Measurements from ENCODE around the gene CLNS1A.
"Not testable (repeated sequence)": the region's sequence is repeated elsewhere in the genome, so short reads cannot be mapped to it uniquely, and the experiment has no call there.

Gene CLNS1A, protein sequence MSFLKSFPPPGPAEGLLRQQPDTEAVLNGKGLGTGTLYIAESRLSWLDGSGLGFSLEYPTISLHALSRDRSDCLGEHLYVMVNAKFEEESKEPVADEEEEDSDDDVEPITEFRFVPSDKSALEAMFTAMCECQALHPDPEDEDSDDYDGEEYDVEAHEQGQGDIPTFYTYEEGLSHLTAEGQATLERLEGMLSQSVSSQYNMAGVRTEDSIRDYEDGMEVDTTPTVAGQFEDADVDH

DNA sequence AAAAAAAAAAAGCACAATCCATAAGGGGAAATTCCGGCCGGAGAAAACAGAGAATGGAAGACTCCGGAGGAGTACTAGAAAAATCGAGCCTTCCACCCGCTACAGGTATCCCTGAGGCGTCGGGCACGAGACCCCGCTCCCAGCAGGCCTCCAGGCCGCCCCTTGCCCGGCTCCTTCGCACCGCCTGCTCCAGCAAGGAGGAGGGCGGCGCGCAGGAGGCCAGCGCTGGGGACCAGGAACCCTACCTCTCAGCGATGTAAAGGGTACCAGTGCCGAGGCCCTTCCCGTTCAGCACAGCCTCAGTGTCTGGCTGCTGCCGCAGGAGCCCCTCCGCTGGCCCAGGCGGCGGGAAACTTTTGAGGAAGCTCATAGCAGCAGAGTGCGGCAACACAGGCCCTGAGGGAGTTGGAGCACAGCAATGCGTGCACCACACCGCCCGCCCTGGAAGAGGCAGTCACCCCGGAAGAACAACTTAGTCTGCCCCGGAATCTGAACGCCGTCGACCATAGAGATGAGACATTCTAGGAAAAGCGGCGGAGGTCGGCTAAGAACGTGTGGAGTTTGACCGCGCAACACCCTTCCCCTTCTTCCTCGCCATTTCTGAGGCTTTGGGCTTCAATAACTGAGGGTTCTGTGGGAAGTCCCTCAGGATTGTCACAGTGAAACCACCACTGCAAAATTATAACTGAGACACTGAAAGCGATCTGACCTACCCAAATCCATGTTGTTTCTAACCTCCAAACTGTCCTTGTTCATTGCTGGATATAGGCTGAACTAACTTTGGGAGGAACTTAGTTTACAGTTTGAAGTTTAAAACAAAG is at the start of gene CLNS1A:
Gene CLNS1A, minus strand, starts transcription at position 450 of the 821 bp plus-strand sequence. Its CDS starts 80 bp downstream, at position 370.
- peak; percentile 49 for DNase-seq (ENCODE audit: low read depth)

- DNase-seq (ENCODE audit: low read depth) = no peak
These were observed 49.5 kb upstream of the CLNS1A start for GRCh38 chr11:77687088-77687487.

GRCh38 chr11:77677138-77677537 is 39.5 kb upstream of the CLNS1A start:
- no peak for DNase-seq (ENCODE audit: low read depth)

- no peak for DNase-seq (ENCODE audit: low read depth)
These were observed 34.7 kb upstream of the CLNS1A start for GRCh38 chr11:77672264-77672663.

DNA sequence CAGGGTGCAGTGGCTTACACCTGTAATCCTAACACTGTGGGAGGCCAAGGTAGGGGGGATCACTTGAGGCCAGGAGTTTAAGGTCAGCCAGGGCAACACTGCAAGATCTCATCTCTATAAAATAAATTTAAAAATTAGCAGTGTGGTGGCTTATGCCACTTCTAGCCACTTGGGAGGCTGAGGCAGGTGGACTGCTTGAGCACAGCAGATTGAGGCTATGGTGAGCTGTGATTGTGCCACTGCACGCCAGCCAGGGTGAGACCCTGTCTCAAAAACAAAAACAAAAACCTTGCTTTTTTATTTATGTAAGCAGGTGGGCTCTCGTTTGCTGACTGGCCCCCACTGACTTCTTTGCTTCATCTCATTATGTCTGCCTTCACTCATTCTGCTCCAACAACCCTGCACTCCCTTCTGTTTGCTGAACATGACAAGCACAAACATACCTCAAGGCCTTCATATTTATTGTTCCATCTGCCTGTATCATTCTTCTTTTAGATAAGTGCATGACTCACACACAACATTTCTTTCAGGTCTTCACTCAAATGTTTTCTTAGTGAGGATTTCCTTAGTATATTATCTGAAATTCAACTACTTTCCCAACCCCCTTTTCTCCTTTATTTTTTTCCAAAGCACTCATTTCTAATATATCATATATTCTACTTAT is 32.4 kb upstream of the CLNS1A start:
- DNase-seq (ENCODE audit: low read depth) = no peak

DNA sequence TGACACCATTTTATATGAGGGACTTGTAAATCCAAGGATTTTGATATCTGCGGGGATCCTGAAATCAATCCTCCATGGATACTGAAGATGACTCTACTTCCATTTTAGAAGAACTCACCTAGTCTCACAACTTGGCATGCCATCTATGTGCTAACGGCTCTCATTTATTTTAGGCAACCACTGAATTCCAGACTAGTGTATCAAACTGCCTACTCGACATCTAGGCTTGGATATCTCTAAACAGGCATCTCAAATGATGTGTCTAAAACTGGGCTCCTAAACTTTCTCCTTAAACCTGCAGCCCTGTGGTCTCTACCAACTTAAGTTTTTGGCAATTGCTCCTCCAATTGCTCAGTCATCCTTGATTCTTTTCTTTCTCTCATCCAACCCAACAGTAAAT is 31.2 kb upstream of the CLNS1A start:
- DNase-seq (ENCODE audit: low read depth) = no peak

DNA sequence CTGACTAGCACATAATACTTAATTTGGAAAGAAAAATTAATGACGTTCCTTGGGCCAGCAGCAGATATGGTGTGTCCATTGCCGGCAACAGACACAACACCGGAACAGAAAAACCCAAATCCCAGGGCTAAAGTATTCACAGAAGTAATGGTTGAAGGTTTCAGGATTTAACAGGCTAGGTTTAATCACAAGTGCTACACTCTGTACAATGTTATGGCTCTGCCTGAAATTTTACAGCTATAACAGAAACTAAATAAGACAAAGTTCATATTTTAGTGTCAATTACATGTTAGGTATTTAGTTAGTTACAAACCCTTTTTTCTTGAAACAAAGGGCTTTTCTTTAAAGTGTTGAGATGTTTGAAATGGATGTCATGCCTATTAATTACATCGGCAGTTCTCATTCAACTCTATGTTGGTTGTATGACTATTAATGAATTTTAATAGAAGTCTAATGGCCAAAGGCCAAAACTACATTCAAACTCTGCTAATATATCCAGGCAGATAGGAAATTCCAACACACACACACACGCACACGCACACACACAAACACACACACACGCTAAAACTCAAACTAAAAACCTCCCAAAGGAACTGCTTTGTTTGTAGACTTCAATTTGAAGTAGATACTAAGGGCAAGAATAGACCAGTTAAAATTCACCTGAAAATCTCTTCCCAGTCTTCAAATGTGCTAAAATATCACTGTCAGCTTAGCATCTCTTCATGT is 27.8 kb upstream of the CLNS1A start:
- DNase-seq (ENCODE audit: low read depth) = no peak

DNA sequence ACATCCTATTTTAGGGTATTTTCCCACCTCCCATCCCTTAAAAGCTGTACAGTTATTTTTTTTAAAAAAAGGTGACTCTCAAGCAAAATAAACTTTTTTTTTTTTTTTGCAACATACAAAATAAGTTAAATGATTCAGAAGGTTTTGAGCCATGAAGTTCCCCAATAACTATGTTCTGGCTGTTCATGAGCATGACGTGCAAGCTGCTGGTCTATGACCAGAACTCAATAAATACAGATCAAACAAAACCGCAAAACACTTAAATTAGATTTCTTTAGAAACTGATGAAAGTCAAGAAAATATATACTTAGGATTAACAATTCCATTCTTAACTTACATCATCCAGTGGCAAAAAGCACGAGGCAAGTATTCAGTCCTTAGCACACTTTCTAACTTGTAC is 24.1 kb upstream of the CLNS1A start:
- no peak for DNase-seq (ENCODE audit: low read depth)

GRCh38 chr11:77660947-77661346 is 23.4 kb upstream of the CLNS1A start:
- DNase-seq (ENCODE audit: low read depth) = no peak

DNA sequence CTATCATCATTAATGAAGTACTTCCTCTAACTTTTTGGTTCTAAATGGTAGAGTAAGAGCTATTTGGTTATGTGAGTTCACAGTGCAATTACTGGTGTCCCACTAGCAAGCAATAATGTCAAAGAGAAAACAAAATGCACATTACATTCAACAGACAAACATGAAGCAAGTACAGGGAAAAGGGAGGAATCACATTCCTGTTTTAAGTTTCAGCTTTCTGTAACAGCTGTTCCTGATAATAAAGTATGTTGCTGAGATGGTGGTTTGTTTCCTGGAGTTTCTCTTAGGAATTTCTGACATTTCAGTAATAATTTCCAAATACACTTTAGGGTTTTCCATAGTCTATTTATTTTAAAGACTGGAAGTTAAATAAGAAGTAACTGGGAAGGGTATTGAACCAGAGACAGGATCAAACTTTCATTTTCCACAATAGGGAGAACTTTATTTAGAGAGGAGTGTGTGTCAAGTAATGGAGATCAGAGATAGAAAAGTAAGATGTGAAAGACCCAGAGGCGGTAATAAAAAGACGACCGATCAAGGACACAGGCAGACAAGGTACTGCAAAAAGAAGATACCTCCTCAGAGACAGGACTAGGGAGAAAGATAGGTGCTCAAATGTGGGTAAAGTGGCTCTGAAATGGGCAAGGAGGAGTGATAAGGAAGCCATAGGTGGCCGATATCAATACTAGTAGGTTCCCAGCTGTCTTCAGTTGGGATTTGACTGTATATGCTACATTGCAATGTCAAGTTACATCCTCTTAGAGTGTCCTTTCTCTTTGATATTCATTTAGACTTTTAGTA is 20.8 kb upstream of the CLNS1A start:
- DNase-seq (ENCODE audit: low read depth) = no peak

DNA sequence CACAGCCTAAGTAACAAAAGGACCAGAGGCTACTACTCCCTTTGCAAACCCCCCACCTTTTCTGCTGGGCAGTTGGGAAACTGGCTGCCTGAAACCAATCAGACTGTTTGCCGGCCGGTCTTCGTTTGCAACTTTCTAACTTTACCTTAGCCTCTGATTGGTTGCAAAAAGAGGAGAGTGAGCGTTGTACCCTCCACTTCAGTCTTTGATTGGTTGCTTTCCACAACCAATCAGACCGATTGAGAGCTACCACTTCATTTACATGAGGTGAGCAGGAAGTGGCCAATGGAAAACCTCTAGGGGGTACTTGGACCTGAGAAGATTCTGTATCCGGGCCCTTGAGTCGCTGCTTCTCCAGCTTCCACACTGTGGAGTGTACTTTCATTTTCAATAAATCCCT is 18.8 kb upstream of the CLNS1A start:
- no peak for DNase-seq (ENCODE audit: low read depth)

DNA sequence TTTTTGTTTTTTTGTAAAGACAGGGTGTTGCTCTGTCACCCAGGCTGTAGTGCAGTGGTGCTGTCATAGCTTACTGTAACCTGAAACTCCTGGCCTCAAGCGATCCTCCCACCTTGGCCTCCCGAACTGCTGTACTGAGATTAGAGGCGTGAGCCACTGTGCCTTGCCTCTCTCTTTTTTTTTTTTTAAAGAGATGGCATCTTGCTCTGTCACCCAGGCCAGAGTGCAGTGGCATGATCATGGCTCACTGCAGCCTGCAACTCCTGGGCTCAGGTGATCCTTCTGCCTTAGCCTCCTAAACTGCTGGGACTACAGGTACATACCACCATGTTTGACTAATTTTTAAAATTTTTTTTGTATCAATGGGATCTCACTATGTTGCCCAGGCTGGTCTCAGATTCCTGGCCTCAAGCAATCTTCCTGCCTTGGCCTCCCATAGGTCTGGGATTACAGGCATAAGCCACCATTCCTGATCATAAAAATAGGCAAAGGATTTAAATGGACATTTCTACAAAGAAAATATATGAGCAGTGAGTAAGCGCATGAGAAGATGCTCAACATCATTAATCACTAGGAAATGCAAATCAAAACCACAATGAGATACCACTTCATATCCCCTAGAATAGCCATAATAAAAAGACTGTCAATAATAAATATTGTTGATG is 17.3 kb upstream of the CLNS1A start:
- no peak for DNase-seq (ENCODE audit: low read depth)

- no peak for DNase-seq (ENCODE audit: low read depth)
These were observed 12.5 kb upstream of the CLNS1A start for GRCh38 chr11:77650123-77650522.

- no peak for DNase-seq (ENCODE audit: low read depth)
These were observed 10.2 kb upstream of the CLNS1A start for GRCh38 chr11:77647654-77648305.

- no peak for DNase-seq (ENCODE audit: low read depth)
These were observed 7.3 kb upstream of the CLNS1A start for GRCh38 chr11:77644887-77645286.

DNA sequence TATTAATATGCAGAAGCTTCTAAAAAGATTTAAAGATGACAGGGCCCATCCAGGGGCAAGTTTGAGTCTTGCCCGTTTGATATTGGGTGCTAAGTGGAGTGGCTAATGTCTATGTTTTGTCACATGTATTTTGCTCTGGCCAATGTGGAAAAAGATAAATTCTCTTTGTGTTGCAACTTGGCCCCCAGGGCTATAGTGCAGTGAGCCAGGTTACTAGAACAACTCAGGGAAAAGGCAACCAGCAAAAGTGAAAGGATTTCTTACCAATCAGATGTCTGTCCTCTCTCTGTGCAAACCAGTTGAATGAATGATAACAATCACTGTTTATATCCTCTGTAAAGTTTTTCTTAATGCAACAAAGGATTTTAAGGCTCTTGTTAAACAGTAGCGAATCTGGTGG is 4.6 kb upstream of the CLNS1A start:
- DNase-seq (ENCODE audit: low read depth) = no peak

DNA sequence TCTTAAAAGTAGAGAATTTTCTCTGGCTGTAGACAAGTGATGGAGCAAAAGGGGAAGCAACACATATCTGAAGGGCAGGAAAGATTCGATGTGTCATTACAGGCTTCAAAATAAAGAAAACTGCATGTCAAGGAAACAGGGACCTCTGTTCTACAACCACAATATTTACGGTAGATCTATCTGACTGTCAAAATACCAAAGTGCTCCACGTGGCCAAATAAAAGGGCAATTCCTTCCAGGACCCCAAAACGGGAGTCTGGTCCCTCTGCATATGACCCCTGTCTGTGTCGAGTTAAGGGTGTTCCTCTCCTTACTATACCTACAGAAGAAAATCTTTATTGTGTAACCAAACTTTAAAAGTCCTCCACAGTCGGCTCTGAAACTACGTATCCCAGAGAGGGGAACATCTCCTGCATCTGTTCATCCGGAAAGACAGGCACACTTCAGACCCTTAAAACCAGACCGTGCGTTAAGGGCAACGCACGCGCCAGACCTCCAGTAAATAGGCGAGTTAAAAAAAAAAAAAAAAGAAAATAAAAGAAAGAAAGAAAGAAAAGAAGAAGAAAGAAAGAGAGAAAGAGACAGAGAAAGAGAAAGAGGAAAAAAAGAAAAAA is 756 bp downstream of the CLNS1A start:
- DNase-seq (ENCODE audit: low read depth) = no peak

DNA sequence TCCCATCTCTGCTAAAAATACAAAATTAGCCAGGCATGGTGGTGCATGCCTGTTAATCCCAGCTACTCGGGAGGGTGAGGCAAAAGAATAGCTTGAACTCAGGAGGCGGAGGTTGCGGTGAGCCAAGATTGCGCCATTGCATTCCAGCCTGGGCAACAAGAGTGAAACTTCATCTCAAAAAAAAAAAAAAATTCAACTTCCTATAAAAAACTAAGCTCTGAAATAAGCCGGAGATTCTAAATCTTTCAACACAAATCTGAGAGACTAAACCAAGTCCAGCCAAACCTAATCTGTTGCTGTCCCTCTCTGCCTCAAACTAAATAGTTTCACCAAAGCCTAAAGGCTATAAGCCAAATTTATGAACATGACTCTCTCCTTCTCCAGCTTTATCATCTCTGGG is 3.7 kb downstream of the CLNS1A start:
- DNase-seq (ENCODE audit: low read depth) = not testable (repeated sequence)

DNA sequence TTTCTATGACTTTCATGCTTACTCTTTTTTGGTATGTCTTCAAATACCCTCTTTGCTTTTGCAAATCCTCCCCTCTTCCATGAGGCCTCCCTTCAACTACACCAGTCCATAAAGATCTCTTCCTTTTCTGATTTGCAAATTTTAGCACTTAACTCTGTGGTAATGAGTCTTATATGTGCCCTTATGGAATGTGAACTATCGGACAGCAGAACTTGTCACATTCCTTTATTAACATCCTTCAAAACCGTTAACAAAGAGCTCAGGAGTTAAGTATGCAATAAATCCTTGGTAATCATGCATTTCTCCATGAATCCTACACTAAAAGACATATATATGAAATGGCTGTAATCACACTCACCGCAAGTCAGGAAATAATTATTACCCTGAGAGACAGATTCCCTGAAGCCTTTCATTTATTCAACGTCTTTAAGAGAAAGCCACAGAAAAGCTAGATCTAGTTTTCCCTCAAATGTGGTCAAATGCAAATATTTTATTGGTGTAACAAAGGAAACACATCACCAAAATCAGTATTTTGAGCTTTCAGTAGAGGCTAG is 7.4 kb downstream of the CLNS1A start:
- DNase-seq (ENCODE audit: low read depth) = no peak

Measured in stimulated activated CD8-positive, alpha-beta memory T cell treated with anti-CD3 and anti-CD28 coated beads, Interleukin-15, amount 100 ng/mL, for 1 hour (primary cell).